IPS-11a (cell line): Measurements from ENCODE around the gene BRD2.

Experiments
- H3K4me3 ChIP-seq: one replicate; pipeline ENCODE4 v1.5.1; 2013; ENCODE audit warnings: low read depth, low read length, control low read depth

Gene BRD2

DNA sequence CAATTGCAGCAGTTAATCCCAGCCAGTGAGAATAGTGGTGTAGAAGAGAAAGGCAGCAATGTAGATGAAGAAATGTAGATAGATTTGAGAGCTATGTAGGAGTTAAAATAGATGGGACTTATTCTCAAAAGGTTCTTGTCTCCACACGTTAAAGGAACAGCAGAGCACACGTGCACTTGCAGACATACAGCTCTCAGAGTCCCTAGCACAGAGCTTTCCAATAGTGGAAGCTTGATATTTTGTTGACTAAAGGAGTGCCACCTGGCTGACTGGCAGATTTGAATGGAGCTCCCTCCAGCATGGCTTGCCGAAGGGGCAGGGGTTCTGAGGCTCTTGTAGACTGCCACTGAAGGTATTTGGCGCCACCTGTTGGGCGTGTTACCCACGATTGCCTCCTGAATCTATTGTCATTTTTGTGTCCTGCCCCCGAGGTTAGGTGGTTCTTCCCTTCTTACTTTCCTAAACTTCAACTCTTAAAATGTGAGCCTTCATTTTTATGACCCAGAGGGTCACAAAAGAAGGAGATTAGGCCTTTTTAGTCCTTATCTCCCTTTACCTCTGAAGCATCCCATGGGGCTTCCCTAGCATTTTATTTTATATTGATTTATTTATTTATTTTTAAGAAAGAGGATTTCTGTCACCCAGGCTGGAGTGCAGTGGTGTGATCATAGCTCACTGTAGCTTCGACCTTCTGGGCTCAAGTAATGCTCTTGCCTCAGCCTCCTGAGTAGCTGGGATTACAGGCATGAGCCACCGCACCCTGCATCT, 16.4 kb downstream of the BRD2 start:
- no peak overlapping the region for H3K4me3 ChIP-seq

GRCh38 chr6:32989368-32989767, 21.0 kb downstream of the BRD2 start:
- H3K4me3 ChIP-seq, result no peak overlapping the region

- H3K4me3 ChIP-seq, result no peak overlapping the region
Measured at GRCh38 chr6:32991972-32992371, 23.6 kb downstream of the BRD2 start.

- H3K4me3 ChIP-seq, result no peak overlapping the region
Measured at GRCh38 chr6:32993363-32993973, 25.1 kb downstream of the BRD2 start.

DNA sequence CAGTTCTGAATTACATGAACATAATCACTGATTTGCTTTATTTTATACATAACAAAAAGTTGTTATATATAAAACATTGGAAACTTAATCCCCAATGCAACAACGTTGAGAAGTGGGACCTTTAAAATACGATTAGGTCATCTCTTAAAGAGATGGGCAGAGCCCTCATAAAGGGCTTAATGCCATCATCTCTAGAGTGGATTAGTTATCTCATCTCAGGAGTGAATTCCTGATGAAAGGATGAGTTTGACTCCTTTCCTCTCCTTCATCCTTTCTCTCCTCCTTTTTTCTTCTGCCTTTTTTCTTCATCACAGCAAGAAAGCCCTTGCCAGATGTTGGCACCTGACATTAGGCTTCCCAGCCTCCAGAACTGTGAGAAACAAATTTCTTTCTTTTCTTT, 27.1 kb downstream of the BRD2 start:
- no peak overlapping the region for H3K4me3 ChIP-seq

- H3K4me3 ChIP-seq, result no peak overlapping the region
Measured at GRCh38 chr6:33000055-33000454, 31.7 kb downstream of the BRD2 start.

DNA sequence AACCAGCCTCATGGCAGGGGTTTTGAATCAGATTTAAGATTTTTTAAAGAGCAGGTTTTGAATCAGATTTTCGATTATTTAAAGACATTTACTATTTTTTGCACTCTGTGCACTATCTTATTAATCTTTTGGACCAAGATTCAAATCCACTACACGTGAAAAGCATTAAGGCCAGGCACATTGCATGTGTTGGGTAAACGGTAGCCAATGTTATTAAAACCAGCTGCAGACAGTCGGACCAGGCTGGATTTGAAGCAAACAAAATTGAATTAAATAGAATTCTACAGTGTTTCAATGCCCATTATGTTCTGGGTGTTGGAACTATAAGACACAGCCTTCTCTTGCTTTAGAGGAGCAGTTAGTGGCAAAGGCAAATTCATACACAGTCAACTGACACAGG, 33.3 kb downstream of the BRD2 start:
- H3K4me3 ChIP-seq, result no peak overlapping the region

DNA sequence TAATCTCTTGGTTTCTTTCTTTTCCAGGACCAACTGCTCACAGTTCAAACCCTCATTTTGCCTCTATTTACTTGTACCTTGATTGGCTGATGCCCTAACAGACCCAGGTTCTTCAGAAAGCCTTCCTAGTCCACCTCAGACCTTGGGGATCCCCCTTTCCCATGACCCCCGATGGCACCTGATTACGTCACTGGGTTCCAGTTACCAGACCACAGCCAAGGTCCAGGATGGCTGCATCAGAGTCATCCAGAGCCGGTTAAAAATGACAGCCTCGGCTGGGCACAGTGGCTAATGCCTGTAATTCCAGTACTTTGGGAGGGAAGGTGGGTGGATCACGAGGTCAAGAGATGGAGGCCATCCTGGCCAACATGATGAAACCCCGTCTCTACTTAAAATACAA, 36.5 kb downstream of the BRD2 start:
- no peak overlapping the region for H3K4me3 ChIP-seq

DNA sequence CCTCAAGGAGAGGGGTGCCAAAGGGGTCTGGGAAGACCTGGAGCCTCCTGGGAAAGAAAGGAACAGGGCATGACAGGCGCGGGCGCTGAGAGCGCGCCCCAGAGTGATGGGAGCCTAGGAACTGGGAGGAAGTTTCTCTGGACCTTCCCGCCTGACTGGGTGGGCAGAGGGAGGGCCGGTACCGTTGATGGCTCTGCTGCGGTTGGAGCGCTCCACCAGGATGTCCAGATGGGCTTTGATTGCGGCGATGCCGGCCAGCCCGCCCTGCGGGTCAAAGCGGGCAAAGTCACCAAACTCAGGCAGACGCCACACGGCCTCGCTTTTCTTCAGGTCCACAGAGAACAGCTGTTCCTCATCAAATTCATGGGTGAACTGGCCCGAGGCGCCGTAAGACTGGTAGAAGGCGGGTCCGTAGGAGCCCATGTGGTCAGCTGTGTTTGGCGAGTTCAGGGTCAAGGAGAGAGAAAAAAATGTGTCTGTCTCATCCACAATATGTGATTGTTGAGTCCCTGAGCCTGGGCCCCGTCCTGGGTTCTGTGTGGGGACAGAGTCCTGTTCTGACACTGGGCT, 39.5 kb downstream of the BRD2 start:
- no peak overlapping the region for H3K4me3 ChIP-seq

- H3K4me3 ChIP-seq, result peak within 1 kb of the TSS; percentile 77
Measured at GRCh38 chr6:33008944-33009861, 40.8 kb downstream of the BRD2 start, which contains the start of gene HLA-DOA. Gene HLA-DOA, minus strand, starts transcription at chr6:33009591.

GRCh38 chr6:33010356-33010755, 42.0 kb downstream of the BRD2 start:
- no peak overlapping the region for H3K4me3 ChIP-seq

DNA sequence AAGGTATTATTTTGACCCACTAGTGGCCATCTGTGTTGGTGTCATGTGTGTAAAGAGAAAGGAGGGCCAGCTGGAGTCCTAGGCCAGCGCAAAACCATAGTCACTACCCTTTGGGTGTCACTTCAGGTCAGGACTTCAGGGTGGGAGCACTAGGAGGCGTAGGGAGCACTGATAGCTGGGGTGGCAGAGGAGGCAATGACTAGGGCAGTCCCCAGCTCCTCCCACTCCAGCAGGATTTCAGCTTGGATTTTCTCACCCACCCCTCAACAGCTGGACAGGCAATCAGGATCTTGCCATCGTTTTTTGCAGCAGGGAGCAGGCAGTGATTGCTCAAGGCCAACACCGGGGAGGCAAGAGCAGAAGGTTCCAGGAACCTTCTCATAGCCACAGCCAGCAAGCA, 45.2 kb downstream of the BRD2 start:
- H3K4me3 ChIP-seq, result no peak overlapping the region

DNA sequence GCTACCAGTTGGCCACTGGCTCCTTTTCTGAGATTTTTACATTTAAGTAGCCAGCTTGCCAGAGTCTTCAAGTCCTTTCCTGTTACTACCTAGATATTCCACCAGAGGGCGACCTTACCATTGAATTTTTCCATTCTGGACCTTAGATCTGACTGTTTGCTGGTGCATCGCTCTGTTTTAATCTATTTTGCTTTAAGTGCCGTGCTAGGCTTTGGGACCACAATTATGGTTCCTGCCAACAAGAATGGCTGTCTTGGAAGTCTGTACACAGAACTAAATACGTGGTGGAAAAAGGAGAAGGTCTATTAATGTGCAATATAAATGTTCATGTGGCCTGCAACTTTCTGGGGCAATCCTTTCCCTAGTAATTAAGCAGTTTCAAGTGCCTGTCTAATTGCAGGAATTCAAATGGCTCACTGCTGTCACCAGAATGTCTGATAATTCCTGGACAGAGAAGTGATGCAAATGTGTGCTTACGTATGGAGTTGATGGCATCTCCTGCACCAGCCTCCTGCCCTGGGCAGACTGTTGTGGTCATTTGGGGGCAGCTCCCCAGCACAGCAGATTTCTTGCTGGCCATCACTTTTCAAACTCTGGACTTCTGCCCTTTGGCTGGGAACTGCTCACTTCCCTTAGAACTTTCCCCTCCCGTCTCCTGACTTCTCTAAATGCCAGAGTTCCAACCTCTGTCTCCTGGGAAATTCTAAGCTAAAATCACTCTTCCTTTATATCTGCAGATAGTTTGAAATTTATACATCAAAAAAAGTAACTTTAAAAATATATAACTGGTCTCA, 46.6 kb downstream of the BRD2 start:
- H3K4me3 ChIP-seq, result no peak overlapping the region

DNA sequence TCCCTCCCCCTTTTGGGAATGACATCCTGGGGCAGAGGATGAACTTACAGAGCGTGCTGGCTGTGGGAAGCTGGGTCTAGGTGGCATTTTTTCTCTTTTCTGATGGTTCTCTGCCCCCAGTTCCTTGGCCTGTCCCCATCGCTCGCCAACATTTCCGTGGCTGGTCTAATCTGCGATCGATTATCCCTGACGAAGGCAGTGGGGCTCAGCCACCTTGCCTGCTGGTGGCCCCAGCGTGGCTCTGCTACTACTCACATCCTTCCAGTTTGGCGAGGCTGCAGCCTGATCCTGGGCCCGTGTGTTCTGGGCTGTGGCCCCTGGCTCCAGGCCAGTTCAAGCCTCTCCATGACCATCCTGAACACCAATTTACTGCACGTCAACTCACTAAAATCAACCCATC, 47.4 kb downstream of the BRD2 start:
- H3K4me3 ChIP-seq, result no peak overlapping the region

- H3K4me3 ChIP-seq, result no peak overlapping the region
Measured at GRCh38 chr6:33017018-33017417, 48.6 kb downstream of the BRD2 start.

- H3K4me3 ChIP-seq, result no peak overlapping the region
Measured at GRCh38 chr6:33017694-33018353, 49.4 kb downstream of the BRD2 start.

DNA sequence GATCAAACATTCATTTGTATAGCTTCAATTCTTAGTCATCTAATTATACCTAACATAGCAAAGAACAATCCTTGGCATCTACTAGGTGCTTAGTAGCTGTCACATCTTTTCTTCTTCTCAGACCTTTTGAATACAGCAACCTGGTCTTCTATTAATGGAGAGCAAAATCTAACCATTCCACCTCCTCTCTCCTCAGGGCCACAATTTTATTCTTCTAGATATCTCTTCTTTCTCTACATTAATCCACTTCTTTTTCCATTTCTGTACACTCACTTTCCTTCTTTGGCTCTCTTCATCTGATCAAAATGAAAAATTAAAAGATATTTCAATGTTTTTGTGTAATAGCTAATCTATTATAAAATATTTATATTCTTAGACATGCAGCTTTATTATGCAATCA, 50.0 kb downstream of the BRD2 start:
- H3K4me3 ChIP-seq, result no peak overlapping the region

DNA sequence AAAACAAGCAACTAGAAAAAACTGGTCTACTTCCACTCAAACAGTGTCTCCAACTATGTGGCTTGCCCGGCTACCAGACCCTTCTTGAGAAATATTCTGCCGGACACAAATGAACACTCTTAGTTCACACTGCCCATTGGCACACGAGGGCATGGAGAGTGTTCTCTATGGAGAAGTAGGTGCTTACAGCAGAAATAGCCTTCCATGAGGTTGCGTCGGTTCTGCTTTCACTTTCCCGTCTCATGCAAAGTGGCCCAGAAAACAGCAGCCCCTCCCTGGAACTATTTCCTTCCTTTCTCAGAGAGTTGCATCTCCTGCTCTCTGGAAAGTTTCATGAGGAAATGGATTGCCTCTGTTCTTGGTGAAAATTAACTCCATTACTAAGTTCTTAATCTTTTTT, 50.5 kb downstream of the BRD2 start:
- H3K4me3 ChIP-seq, result no peak overlapping the region

- H3K4me3 ChIP-seq, result no peak overlapping the region
Measured at GRCh38 chr6:33019372-33019771, 51.0 kb downstream of the BRD2 start.

DNA sequence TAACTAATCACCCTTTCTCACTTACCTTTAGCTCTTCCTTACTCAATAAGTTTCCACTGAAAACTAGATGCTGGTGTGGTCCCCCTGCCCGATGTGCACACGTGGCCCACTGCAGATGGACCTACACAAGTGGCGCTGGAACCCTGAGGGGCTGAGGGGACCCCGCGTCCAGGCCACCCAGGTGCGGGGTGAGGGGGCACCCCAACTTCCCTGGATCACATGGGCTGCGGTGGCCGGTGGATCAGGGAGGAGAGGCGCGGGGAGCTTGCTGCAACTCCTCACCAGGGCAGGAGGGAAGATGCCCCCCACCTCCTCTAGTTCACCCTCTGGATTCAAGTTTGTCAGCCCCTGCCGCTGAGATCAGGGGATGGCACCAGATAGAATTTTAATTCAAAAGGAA, 53.5 kb downstream of the BRD2 start:
- H3K4me3 ChIP-seq, result no peak overlapping the region
